GM12873 (cell line): Measurements from ENCODE around the gene POU2F1.

Experiments
- TF ChIP-seq, protein P1 (sequence below): IDR thresholded peaks from 2 replicates; pipeline ENCODE4 v1.5.1; 2012; ENCODE audit warnings: low read depth, mild to moderate bottlenecking, moderate library complexity, low read length, control low read depth; ENCODE audit not compliant: insufficient read depth; ENCODE audit errors: missing control alignments

The POU2F1 gene

DNA sequence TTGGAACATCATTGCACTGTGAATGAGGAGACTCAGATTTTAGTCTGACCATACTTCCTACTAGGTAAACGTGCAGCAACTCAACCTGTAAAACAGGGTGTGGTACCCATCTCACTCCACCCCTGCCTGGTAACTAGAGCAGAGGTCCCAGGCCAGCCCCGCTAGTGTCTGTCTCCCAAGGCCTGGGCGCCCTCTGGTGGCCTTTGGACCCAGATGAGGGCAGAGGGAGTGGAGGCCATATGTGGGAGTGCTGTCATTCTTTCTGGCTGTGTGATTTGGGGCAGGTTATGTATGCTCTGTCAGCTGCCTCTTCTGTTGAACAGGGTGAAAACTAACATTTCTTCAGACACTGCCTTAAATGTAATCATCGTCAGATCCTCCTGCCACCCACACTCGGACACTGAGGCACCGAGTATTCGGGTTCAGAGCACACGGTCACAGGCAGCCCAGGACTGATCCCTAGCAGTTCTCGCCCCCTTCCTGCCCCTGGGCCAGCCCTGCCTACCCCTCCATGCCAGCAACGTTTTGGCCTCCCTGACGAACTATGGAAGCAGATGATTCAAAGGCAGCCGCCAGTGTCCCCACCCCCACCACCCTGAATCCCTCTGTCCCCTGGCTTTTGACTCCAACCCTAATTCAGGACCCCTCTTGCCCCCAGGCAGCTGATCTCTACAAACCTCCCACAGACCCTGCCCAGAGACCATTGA, 221.6 kb downstream of the POU2F1 start:
- TF ChIP-seq, protein P1, sequence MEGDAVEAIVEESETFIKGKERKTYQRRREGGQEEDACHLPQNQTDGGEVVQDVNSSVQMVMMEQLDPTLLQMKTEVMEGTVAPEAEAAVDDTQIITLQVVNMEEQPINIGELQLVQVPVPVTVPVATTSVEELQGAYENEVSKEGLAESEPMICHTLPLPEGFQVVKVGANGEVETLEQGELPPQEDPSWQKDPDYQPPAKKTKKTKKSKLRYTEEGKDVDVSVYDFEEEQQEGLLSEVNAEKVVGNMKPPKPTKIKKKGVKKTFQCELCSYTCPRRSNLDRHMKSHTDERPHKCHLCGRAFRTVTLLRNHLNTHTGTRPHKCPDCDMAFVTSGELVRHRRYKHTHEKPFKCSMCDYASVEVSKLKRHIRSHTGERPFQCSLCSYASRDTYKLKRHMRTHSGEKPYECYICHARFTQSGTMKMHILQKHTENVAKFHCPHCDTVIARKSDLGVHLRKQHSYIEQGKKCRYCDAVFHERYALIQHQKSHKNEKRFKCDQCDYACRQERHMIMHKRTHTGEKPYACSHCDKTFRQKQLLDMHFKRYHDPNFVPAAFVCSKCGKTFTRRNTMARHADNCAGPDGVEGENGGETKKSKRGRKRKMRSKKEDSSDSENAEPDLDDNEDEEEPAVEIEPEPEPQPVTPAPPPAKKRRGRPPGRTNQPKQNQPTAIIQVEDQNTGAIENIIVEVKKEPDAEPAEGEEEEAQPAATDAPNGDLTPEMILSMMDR, result peak; percentile 93

DNA sequence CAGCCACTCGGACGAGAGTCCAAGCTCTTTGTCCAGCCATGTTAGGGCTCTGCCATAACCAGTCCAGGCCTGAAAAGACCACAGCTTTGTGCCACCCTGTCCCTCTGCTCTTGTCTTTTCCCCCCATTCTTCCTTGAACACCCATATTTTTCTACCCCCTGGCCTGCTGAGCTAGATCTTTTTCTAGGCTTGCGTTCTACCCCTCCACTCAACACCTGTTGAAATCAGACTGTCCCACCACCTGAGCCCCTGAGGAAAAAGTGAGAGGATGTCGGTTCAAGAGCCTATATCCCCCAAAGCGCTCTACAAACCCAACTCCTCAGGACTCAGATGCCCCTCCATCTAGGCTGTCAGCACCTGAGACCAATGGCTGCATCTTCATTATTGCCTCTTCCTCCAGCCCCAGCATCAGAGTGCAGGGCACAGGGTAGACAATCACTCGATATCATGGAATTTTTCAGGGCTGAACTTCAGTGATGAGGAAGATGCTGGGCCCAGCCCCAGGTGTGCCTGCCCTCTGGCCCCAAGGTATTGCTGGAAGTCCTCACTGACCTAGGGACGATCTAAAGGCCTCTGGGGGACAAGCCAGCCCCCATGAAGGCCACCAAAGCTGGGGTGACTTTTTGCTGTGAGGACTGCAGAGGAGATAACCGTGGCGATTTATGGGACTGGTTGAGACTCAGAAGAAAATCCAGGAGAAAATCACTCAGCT, 222.3 kb downstream of the POU2F1 start:
- TF ChIP-seq, protein P1, result no peak

DNA sequence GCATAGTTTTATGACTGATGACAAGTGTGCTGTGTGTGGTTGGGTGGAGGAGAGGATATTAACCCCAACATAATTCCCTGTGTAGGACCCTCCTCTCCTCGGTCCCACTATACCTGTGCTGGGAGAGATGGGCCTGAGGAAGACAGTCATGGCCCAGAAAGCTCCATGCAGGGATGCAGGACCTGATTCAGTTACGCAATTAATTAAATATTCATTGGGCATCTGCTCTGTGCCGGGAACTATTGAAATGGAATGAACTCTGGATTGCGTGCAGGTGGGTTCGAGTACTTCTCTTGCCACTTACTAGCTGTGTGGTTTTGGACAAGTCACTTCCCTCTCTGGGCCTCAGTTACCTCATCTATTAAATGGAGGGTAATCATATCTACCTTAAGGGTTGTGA, 223.1 kb downstream of the POU2F1 start:
- TF ChIP-seq, protein P1, result no peak

DNA sequence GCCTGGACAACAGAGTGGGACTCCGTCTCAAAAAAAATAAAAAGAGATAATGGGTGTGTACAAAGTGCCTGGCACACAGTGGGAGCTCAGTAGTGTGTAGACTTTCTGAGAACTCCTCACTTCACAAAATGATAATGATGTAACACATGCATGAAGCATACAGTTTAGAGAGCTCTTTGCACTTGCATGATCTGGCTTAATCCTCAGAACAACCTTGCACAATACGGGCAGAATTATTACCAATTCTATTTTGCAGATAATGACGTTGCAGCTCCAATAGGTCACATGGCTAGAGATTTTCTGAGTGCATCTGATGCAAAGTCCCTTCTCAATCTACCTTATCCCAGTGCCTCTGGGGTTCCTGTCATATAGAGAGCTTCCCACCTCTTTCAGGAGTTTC, 226.3 kb downstream of the POU2F1 start:
- TF ChIP-seq, protein P1, result no peak

DNA sequence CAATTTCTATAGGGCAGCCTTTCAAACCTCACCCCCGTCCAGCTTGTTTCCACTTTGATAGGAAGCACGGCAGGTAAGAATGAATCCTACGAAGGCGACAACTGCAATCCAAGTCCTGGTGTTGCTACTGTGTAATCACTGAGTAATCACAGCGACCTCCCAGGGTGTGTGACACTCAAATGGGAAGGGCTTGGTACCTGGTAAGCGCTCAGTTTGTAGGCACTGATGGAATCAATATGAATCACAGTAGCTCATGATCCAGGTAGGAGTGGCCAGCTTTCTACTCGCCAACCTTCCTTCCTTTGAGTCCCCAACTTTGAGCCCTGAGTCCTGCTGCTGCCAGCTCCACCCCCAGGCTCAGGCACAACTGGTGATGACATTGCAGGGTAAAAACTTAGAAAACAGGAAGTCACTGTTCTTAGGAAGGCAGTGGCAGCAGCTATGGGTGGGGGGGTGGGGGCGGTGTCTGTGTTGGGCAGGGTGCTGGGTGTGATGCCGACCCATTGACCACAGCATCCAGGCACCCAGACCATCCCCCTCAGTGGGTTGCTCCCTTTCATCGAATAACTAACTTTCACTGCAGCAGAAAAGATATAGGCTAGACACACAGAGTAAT, 226.9 kb downstream of the POU2F1 start:
- TF ChIP-seq, protein P1, result no peak

DNA sequence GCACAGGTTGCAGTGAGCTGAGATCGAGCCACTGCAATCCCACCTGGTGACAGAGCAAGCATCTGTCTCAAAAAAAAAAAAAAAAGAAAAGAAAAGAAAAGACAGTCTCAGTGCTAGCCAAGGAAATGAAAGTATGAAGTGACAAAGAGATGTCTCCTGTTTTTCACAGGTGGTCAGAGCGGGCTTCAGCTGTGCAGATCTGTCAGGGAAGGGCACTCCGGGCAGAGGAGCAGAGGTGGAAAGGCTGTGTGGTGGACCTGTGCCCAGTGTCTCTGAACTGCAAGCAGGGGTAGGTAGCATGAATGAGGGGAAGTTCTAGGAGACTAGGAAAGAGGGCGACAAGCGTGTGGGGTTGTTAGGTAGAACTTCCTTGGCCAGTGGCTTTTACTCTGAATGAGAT, 230.2 kb downstream of the POU2F1 start:
- TF ChIP-seq, protein P1, result no peak

DNA sequence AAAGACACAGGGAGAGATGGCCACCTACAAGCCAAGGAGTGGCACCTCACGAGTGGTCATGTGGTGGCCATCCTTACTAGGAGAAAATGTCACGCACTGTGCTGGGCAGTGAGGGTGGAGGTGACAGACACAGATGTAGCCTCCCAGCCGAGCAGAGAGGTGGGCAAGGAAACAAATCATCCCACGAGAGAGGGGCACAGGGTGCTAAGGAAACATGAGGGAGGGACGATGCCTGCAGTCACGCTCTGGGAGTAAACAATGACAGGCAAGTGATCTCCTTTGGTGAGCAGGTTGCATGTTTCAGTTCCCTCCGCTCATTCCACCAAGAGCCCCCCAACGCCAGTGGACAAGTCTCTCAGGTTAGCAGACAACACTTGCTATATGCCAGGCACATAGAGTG, 231.8 kb downstream of the POU2F1 start:
- TF ChIP-seq, protein P1, result no peak
